HepG2 (cell line): ENCODE data around the gene CNOT2.

Source experiments
- GABPA ChIP-seq, 2 experiments: IDR thresholded peaks; 2 replicates each; pipeline ENCODE4 v1.6.1; 2011 to 2016; ENCODE audit warnings: low read depth in 2 of 2, low read length in 1 of 2, missing biosample characterization in 1 of 2, missing genetic modification characterization in 1 of 2
- POLR2A ChIP-seq, 2 experiments: IDR thresholded peaks; 2 replicates each; pipeline ENCODE4 v1.6.1; 2011; ENCODE audit warnings: low read depth in 2 of 2, low read length in 2 of 2, mild to moderate bottlenecking in 1 of 2, moderate library complexity in 1 of 2; ENCODE audit not compliant: insufficient read depth in 1 of 2
- ZNF253 ChIP-seq: sonication (generic); formaldehyde crosslinking; IDR thresholded peaks from 2 replicates; pipeline ENCODE4 v1.8.0; 2022; ENCODE audit warnings: mild to moderate bottlenecking, missing genetic modification reagents, borderline replicate concordance
- TF ChIP-seq, protein P1 (sequence below), 2 experiments: IDR thresholded peaks; 2 replicates each; pipeline ENCODE4 v1.6.1; 2011 to 2012; ENCODE audit warnings: low read length in 2 of 2, borderline replicate concordance in 1 of 2, low read depth in 1 of 2, mild to moderate bottlenecking in 1 of 2, moderate library complexity in 1 of 2
- TF ChIP-seq, protein P2 (sequence below): IDR thresholded peaks from 2 replicates; pipeline ENCODE4 v1.6.1; 2016; ENCODE audit warnings: control low read depth
- TF ChIP-seq, protein P3 (sequence below): IDR thresholded peaks from 2 replicates; pipeline ENCODE4 v1.4.0; 2020; ENCODE audit warnings: mild to moderate bottlenecking, missing genetic modification reagents
- TF ChIP-seq, protein P4 (sequence below): sonication (generic); formaldehyde crosslinking; IDR thresholded peaks from 2 replicates; pipeline ENCODE4 v1.5.0; 2020; ENCODE audit warnings: mild to moderate bottlenecking, missing genetic modification reagents, moderate library complexity
- TF ChIP-seq, protein P5 (sequence below), 2 experiments: sonication (generic) in 1 of 2; formaldehyde crosslinking in 1 of 2; IDR thresholded peaks; 2 replicates each; pipeline versions ENCODE4 v1.5.1 to v1.6.1; 2011 to 2020; ENCODE audit warnings: borderline replicate concordance in 1 of 2, low read depth in 1 of 2, low read length in 1 of 2, mild to moderate bottlenecking in 1 of 2, missing genetic modification reagents in 1 of 2, moderate library complexity in 1 of 2
- TF ChIP-seq, protein P6 (sequence below): sonication (generic); formaldehyde crosslinking; IDR thresholded peaks from 2 replicates; pipeline ENCODE4 v1.4.0; 2020; ENCODE audit warnings: missing genetic modification reagents

DNA sequence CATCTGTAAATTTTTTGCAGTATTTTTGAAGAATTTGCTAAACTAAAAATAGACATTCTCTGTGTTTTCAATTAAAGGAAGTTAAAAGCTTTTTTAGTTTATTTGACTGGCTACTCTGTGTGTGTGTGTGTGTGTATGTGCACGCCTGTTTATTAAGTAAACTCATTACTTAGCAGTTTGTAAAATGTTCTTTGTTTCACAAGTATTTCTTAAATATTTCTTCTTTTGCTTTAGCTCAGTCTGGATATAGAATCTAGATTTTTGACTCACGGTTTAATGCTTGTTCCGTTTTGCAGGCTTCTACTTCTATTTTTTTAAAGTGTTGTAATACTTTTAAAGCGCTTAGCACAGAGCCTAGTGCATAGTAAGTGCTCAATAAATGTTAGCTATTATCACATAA is 76.4 kb downstream of the CNOT2 start:
- TF ChIP-seq, protein P1, sequence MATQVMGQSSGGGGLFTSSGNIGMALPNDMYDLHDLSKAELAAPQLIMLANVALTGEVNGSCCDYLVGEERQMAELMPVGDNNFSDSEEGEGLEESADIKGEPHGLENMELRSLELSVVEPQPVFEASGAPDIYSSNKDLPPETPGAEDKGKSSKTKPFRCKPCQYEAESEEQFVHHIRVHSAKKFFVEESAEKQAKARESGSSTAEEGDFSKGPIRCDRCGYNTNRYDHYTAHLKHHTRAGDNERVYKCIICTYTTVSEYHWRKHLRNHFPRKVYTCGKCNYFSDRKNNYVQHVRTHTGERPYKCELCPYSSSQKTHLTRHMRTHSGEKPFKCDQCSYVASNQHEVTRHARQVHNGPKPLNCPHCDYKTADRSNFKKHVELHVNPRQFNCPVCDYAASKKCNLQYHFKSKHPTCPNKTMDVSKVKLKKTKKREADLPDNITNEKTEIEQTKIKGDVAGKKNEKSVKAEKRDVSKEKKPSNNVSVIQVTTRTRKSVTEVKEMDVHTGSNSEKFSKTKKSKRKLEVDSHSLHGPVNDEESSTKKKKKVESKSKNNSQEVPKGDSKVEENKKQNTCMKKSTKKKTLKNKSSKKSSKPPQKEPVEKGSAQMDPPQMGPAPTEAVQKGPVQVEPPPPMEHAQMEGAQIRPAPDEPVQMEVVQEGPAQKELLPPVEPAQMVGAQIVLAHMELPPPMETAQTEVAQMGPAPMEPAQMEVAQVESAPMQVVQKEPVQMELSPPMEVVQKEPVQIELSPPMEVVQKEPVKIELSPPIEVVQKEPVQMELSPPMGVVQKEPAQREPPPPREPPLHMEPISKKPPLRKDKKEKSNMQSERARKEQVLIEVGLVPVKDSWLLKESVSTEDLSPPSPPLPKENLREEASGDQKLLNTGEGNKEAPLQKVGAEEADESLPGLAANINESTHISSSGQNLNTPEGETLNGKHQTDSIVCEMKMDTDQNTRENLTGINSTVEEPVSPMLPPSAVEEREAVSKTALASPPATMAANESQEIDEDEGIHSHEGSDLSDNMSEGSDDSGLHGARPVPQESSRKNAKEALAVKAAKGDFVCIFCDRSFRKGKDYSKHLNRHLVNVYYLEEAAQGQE (IDR thresholded peaks at IDR 0.05; ENCODE audit: borderline replicate concordance in 1 of 2, low read depth in 1 of 2, low read length in 2 of 2): no peak
- TF ChIP-seq POLR2A (IDR thresholded peaks at IDR 0.05; ENCODE audit: insufficient read depth in 1 of 2, low read depth in 2 of 2, low read length in 2 of 2) (no peak), ZNF253 (CRISPR knock-in tag) (no peak), GABPA (IDR thresholded peaks at IDR 0.05; ENCODE audit: low read depth, low read length) (no peak), GABPA (CRISPR knock-in tag; IDR thresholded peaks at IDR 0.05; ENCODE audit: low read depth) (no peak)
- TF ChIP-seq, protein P2, sequence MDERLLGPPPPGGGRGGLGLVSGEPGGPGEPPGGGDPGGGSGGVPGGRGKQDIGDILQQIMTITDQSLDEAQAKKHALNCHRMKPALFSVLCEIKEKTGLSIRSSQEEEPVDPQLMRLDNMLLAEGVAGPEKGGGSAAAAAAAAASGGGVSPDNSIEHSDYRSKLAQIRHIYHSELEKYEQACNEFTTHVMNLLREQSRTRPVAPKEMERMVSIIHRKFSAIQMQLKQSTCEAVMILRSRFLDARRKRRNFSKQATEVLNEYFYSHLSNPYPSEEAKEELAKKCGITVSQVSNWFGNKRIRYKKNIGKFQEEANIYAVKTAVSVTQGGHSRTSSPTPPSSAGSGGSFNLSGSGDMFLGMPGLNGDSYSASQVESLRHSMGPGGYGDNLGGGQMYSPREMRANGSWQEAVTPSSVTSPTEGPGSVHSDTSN (CRISPR knock-in tag): no peak
- TF ChIP-seq, protein P3, sequence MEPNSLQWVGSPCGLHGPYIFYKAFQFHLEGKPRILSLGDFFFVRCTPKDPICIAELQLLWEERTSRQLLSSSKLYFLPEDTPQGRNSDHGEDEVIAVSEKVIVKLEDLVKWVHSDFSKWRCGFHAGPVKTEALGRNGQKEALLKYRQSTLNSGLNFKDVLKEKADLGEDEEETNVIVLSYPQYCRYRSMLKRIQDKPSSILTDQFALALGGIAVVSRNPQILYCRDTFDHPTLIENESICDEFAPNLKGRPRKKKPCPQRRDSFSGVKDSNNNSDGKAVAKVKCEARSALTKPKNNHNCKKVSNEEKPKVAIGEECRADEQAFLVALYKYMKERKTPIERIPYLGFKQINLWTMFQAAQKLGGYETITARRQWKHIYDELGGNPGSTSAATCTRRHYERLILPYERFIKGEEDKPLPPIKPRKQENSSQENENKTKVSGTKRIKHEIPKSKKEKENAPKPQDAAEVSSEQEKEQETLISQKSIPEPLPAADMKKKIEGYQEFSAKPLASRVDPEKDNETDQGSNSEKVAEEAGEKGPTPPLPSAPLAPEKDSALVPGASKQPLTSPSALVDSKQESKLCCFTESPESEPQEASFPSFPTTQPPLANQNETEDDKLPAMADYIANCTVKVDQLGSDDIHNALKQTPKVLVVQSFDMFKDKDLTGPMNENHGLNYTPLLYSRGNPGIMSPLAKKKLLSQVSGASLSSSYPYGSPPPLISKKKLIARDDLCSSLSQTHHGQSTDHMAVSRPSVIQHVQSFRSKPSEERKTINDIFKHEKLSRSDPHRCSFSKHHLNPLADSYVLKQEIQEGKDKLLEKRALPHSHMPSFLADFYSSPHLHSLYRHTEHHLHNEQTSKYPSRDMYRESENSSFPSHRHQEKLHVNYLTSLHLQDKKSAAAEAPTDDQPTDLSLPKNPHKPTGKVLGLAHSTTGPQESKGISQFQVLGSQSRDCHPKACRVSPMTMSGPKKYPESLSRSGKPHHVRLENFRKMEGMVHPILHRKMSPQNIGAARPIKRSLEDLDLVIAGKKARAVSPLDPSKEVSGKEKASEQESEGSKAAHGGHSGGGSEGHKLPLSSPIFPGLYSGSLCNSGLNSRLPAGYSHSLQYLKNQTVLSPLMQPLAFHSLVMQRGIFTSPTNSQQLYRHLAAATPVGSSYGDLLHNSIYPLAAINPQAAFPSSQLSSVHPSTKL (CRISPR knock-in tag): no peak
- TF ChIP-seq, protein P4, sequence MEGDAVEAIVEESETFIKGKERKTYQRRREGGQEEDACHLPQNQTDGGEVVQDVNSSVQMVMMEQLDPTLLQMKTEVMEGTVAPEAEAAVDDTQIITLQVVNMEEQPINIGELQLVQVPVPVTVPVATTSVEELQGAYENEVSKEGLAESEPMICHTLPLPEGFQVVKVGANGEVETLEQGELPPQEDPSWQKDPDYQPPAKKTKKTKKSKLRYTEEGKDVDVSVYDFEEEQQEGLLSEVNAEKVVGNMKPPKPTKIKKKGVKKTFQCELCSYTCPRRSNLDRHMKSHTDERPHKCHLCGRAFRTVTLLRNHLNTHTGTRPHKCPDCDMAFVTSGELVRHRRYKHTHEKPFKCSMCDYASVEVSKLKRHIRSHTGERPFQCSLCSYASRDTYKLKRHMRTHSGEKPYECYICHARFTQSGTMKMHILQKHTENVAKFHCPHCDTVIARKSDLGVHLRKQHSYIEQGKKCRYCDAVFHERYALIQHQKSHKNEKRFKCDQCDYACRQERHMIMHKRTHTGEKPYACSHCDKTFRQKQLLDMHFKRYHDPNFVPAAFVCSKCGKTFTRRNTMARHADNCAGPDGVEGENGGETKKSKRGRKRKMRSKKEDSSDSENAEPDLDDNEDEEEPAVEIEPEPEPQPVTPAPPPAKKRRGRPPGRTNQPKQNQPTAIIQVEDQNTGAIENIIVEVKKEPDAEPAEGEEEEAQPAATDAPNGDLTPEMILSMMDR (CRISPR knock-in tag): no peak
- TF ChIP-seq, protein P5, sequence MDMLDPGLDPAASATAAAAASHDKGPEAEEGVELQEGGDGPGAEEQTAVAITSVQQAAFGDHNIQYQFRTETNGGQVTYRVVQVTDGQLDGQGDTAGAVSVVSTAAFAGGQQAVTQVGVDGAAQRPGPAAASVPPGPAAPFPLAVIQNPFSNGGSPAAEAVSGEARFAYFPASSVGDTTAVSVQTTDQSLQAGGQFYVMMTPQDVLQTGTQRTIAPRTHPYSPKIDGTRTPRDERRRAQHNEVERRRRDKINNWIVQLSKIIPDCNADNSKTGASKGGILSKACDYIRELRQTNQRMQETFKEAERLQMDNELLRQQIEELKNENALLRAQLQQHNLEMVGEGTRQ (IDR thresholded peaks at IDR 0.05; ENCODE audit: low read depth, low read length): no peak
- TF ChIP-seq, protein P5 (CRISPR knock-in tag; IDR thresholded peaks at IDR 0.05; ENCODE audit: borderline replicate concordance): no peak
- TF ChIP-seq, protein P6, sequence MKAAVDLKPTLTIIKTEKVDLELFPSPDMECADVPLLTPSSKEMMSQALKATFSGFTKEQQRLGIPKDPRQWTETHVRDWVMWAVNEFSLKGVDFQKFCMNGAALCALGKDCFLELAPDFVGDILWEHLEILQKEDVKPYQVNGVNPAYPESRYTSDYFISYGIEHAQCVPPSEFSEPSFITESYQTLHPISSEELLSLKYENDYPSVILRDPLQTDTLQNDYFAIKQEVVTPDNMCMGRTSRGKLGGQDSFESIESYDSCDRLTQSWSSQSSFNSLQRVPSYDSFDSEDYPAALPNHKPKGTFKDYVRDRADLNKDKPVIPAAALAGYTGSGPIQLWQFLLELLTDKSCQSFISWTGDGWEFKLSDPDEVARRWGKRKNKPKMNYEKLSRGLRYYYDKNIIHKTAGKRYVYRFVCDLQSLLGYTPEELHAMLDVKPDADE (CRISPR knock-in tag): no peak
